Activated B cell treated with CpG ODN at 0.5 μM for 24 hours (primary cell): ENCODE results near the gene CTNNA2. TPM values are rescaled to one million over a fixed set of nuclear protein-coding genes. Genes with fewer than 3 reads are reported as not detected.

Experiments
- ATAC-seq: fragments of 200-7000 bp; cut with Tn5 transposase; one replicate; pipeline ENCODE4 v1.10.0; 2021; ENCODE audit warnings: low read depth, mild to moderate bottlenecking, moderate library complexity
- CTCF ChIA-PET: fragments of 350-600 bp; sonication (Branson Sonifier 250); formaldehyde crosslinking; loops from one replicate; lab custom pipeline; 2021; ENCODE audit warnings: antibody characterized with exemption; lab: Charles Lee
- POLR2A ChIA-PET: fragments of 350-600 bp; sonication (Branson Sonifier 250); formaldehyde crosslinking; loops from one replicate; lab custom pipeline; 2021; ENCODE audit warnings: antibody characterized with exemption; lab: Charles Lee
- DNase-seq: peaks from one replicate; pipeline ENCODE4 v3.0.0; 2022
- H3K27ac Mint-ChIP-seq: one replicate; pipeline ENCODE4 v1.8.0; 2020; ENCODE audit warnings: mixed read lengths
- H3K27me3 Mint-ChIP-seq: one replicate; pipeline ENCODE4 v1.8.0; 2021; ENCODE audit warnings: mixed read lengths
- H3K36me3 Mint-ChIP-seq: one replicate; pipeline ENCODE4 v1.8.0; 2021; ENCODE audit warnings: low read depth, mixed read lengths
- H3K4me1 Mint-ChIP-seq: one replicate; pipeline ENCODE4 v1.8.0; 2021; ENCODE audit warnings: mixed read lengths
- H3K4me3 Mint-ChIP-seq: one replicate; pipeline ENCODE4 v1.8.0; 2020; ENCODE audit warnings: mild to moderate bottlenecking, mixed read lengths
- H3K9me3 Mint-ChIP-seq: one replicate; pipeline ENCODE4 v1.8.0; 2020; ENCODE audit warnings: mixed read lengths
- CTCF ChIP-seq: fragments of 200-600 bp; IDR thresholded peaks from one replicate; pipeline ENCODE4 v1.8.0; 2022; ENCODE audit warnings: antibody characterized with exemption, mild to moderate bottlenecking
- intact Hi-C: fragments of 100-400 bp; cut with micrococcal nuclease; formaldehyde crosslinking; loops from one replicate; pipeline ENCODE4 v1.15.1; 2024
- total RNA-seq: library from RNA; stranded (reverse); gene quantifications from 2 replicates; pipeline ENCODE4 v1.2.3, GENCODE V29; 2022

Gene CTNNA2
- total RNA-seq, 1 donor from 2014 or later, result not detected

GRCh38 chr2:80501874-80502624 lies 989.2 kb downstream of the CTNNA2 start:
- Mint-ChIP-seq H3K27ac (no peak overlapping the region), H3K4me3 (no peak overlapping the region), H3K27me3 (no peaks in the 10 kb centered on the region), H3K9me3 (peaks cover 5% of the 10 kb centered on the region), H3K4me1 (no peaks in the 10 kb centered on the region), H3K36me3 (no peaks in the 10 kb centered on the region)
- intact Hi-C loops, result no loop called here
- TF ChIP-seq CTCF, result no peak
- ATAC-seq (no peak), DNase-seq (no peak)
- POLR2A ChIA-PET, result no interaction called here
- CTCF ChIA-PET, result no interaction called here

- Mint-ChIP-seq H3K27ac (no peak overlapping the region), H3K4me1 (no peaks in the 10 kb centered on the region), H3K36me3 (no peaks in the 10 kb centered on the region), H3K4me3 (no peak overlapping the region), H3K9me3 (peaks cover 5% of the 10 kb centered on the region), H3K27me3 (no peaks in the 10 kb centered on the region)
- CTCF ChIA-PET, result no interaction called here
- no peak for ATAC-seq
- no peak for DNase-seq
- intact Hi-C loops, result no loop called here
- TF ChIP-seq CTCF, result no peak
- POLR2A ChIA-PET, result no interaction called here
Measured at GRCh38 chr2:80506563-80506962, 993.7 kb downstream of the CTNNA2 start.

- no peak for TF ChIP-seq CTCF
- DNase-seq, result no peak
- Mint-ChIP-seq H3K27ac (no peak overlapping the region), H3K4me3 (no peak overlapping the region), H3K27me3 (no peaks in the 10 kb centered on the region), H3K4me1 (no peaks in the 10 kb centered on the region), H3K36me3 (no peaks in the 10 kb centered on the region), H3K9me3 (peaks cover 5% of the 10 kb centered on the region)
- intact Hi-C loops, result no loop called here
- ChIA-PET POLR2A (no interaction called here), CTCF (no interaction called here)
- ATAC-seq, result no peak
Measured at GRCh38 chr2:80510716-80511115, 997.9 kb downstream of the CTNNA2 start.

GRCh38 chr2:80515964-80516363 lies 1003.1 kb downstream of the CTNNA2 start:
- intact Hi-C loops, result no loop called here
- POLR2A ChIA-PET, result no interaction called here
- no peaks in the 10 kb centered on the region for H3K4me1 Mint-ChIP-seq
- TF ChIP-seq CTCF, result no peak
- ATAC-seq (no peak), DNase-seq (no peak)
- H3K27me3 Mint-ChIP-seq, result no peaks in the 10 kb centered on the region
- no peaks in the 10 kb centered on the region for H3K9me3 Mint-ChIP-seq
- no peak overlapping the region for H3K27ac Mint-ChIP-seq
- CTCF ChIA-PET, result no interaction called here
- H3K36me3 Mint-ChIP-seq, result no peaks in the 10 kb centered on the region
- no peak overlapping the region for H3K4me3 Mint-ChIP-seq

GRCh38 chr2:80517316-80517715 lies 1004.5 kb downstream of the CTNNA2 start:
- H3K36me3 Mint-ChIP-seq, result no peaks in the 10 kb centered on the region
- no peaks in the 10 kb centered on the region for H3K4me1 Mint-ChIP-seq
- ATAC-seq, result no peak
- ChIA-PET POLR2A (no interaction called here), CTCF (no interaction called here)
- no peaks in the 10 kb centered on the region for H3K27me3 Mint-ChIP-seq
- H3K9me3 Mint-ChIP-seq, result no peaks in the 10 kb centered on the region
- no peak for DNase-seq
- TF ChIP-seq CTCF, result no peak
- H3K4me3 Mint-ChIP-seq, result no peak overlapping the region
- no peak overlapping the region for H3K27ac Mint-ChIP-seq
- intact Hi-C loops, result no loop called here
